H9 (cell line): Measurements from ENCODE around the gene PPP1R27. TPM values are rescaled to one million over a fixed set of nuclear protein-coding genes. Genes with fewer than 3 reads are reported as not detected.
A peak's percentile ranks its signal among the peaks of the same experiment; 100 is the strongest.

Experiments
- DNase-seq: peaks from one replicate; pipeline ENCODE4 v3.0.0-alpha.2; 2017
- H2AFZ ChIP-seq: one replicate; pipeline ENCODE4 v1.6.1; 2013; ENCODE audit warnings: mild to moderate bottlenecking, low read length, control low read depth, moderate library complexity
- H2AK5ac ChIP-seq: 2 replicates; pipeline ENCODE4 v1.6.1; 2013; ENCODE audit warnings: low read length, control low read depth, mixed read lengths; ENCODE audit not compliant: insufficient read length
- H2BK120ac ChIP-seq: one replicate; pipeline ENCODE4 v1.6.1; 2013; ENCODE audit warnings: low read depth, mild to moderate bottlenecking, low read length, control low read depth, inconsistent platforms; ENCODE audit not compliant: poor library complexity, severe bottlenecking
- H2BK12ac ChIP-seq: 2 replicates; pipeline ENCODE4 v1.6.1; 2013; ENCODE audit warnings: low read length, control low read depth, mixed read lengths, low read depth; ENCODE audit not compliant: insufficient read length
- H2BK15ac ChIP-seq: 2 replicates; pipeline ENCODE4 v1.6.1; 2013; ENCODE audit warnings: low read depth, low read length, control low read depth
- H2BK20ac ChIP-seq: one replicate; pipeline ENCODE4 v1.6.1; 2013; ENCODE audit warnings: low read depth, mild to moderate bottlenecking, low read length, control low read depth, inconsistent platforms; ENCODE audit not compliant: poor library complexity, severe bottlenecking
- H2BK5ac ChIP-seq: 2 replicates; pipeline ENCODE4 v1.6.1; 2013; ENCODE audit warnings: low read length, control low read depth, mixed read lengths; ENCODE audit not compliant: insufficient read length
- H3K14ac ChIP-seq: 2 replicates; pipeline ENCODE4 v1.6.1; 2013; ENCODE audit warnings: low read length, control low read depth; ENCODE audit not compliant: insufficient read depth
- H3K18ac ChIP-seq: 2 replicates; pipeline ENCODE4 v1.6.1; 2013; ENCODE audit warnings: low read depth, mild to moderate bottlenecking, mixed read lengths, low read length, control low read depth; ENCODE audit not compliant: insufficient read length
- H3K23ac ChIP-seq: 2 replicates; pipeline ENCODE4 v1.6.1; 2013; ENCODE audit warnings: low read length, control low read depth, mixed read lengths, low read depth; ENCODE audit not compliant: insufficient read length
- H3K23me2 ChIP-seq: 2 replicates; pipeline ENCODE4 v1.6.1; 2013; ENCODE audit warnings: low read depth, mild to moderate bottlenecking, mixed read lengths, low read length, control low read depth; ENCODE audit not compliant: insufficient read length, poor library complexity, severe bottlenecking
- H3K27ac ChIP-seq: 2 replicates; pipeline ENCODE4 v1.5.1; 2013; ENCODE audit warnings: low read length, control low read depth, mixed read lengths, low read depth; ENCODE audit not compliant: insufficient read length
- H3K27me3 ChIP-seq: 2 replicates; pipeline ENCODE4 v1.6.1; 2013; ENCODE audit warnings: low read length, control low read depth, inconsistent platforms; ENCODE audit not compliant: insufficient read depth
- H3K4ac ChIP-seq: 2 replicates; pipeline ENCODE4 v1.6.1; 2013; ENCODE audit warnings: low read depth, mild to moderate bottlenecking, control low read depth, inconsistent platforms, low read length, moderate library complexity
- H3K4me1 ChIP-seq: 2 replicates; pipeline ENCODE4 v1.6.1; 2013; ENCODE audit warnings: low read length, control low read depth, inconsistent platforms; ENCODE audit not compliant: insufficient read depth
- H3K4me2 ChIP-seq: 2 replicates; pipeline ENCODE4 v1.6.1; 2013; ENCODE audit warnings: low read length, control low read depth, mixed read lengths; ENCODE audit not compliant: insufficient read length, insufficient read depth
- H3K56ac ChIP-seq: 2 replicates; pipeline ENCODE4 v1.6.1; 2013; ENCODE audit warnings: low read depth, mild to moderate bottlenecking, mixed read lengths, low read length, control low read depth; ENCODE audit not compliant: insufficient read length
- H3K79me1 ChIP-seq: 2 replicates; pipeline ENCODE4 v1.6.1; 2013; ENCODE audit warnings: low read depth, mild to moderate bottlenecking, moderate library complexity, low read length, control low read depth, inconsistent platforms; ENCODE audit not compliant: insufficient read depth, poor library complexity, severe bottlenecking
- H3K79me2 ChIP-seq: 2 replicates; pipeline ENCODE4 v1.6.1; 2013; ENCODE audit warnings: low read length, control low read depth, inconsistent platforms; ENCODE audit not compliant: insufficient read depth
- H3K9ac ChIP-seq: 2 replicates; pipeline ENCODE4 v1.6.1; 2013; ENCODE audit warnings: low read length, control low read depth, mixed read lengths; ENCODE audit not compliant: insufficient read length; ENCODE audit errors: extremely low read depth
- H3K9me3 ChIP-seq: one replicate; pipeline ENCODE4 v1.6.1; 2013; ENCODE audit warnings: low read depth, low read length, inconsistent platforms; ENCODE audit not compliant: control insufficient read depth
- H3T11ph ChIP-seq: one replicate; pipeline ENCODE4 v1.6.1; 2013; ENCODE audit warnings: mild to moderate bottlenecking, low read length, control low read depth, inconsistent platforms
- H4K20me1 ChIP-seq: one replicate; pipeline ENCODE4 v1.6.1; 2013; ENCODE audit not compliant: control insufficient read depth, insufficient read length, insufficient read depth
- H4K5ac ChIP-seq: 2 replicates; pipeline ENCODE4 v1.6.1; 2013; ENCODE audit warnings: low read depth, mild to moderate bottlenecking, mixed read lengths, low read length, control low read depth; ENCODE audit not compliant: insufficient read length
- H4K8ac ChIP-seq: replicated peaks from 2 replicates; pipeline ENCODE4 v1.6.1; 2013; ENCODE audit warnings: low read length, control low read depth, mixed read lengths, low read depth; ENCODE audit not compliant: insufficient read length
- H4K91ac ChIP-seq: 2 replicates; pipeline ENCODE4 v1.6.1; 2013; ENCODE audit warnings: low read depth, mild to moderate bottlenecking, moderate library complexity, mixed read lengths, low read length, control low read depth; ENCODE audit not compliant: insufficient read length
- H3K27ac Mint-ChIP-seq, 3 experiments: 2 replicates in 2 of 3; 3 replicates in 1 of 3; pipeline ENCODE4 v1.8.0; 2020 to 2021; ENCODE audit warnings: mixed read lengths in 3 of 3, mild to moderate bottlenecking in 1 of 3, moderate library complexity in 1 of 3
- H3K27me3 Mint-ChIP-seq: 2 replicates; pipeline ENCODE4 v1.8.0; 2021; ENCODE audit warnings: low read depth, mild to moderate bottlenecking, moderate library complexity, mixed read lengths
- H3K36me3 Mint-ChIP-seq, 3 experiments: 2 replicates in 2 of 3; 3 replicates in 1 of 3; pipeline ENCODE4 v1.8.0; 2020 to 2021; ENCODE audit warnings: low read depth in 3 of 3, mixed read lengths in 3 of 3; ENCODE audit not compliant: insufficient read depth in 1 of 3
- H3K4me1 Mint-ChIP-seq, 2 experiments: 2 replicates each; pipeline ENCODE4 v1.8.0; 2020; ENCODE audit warnings: mixed read lengths in 2 of 2
- H3K4me3 Mint-ChIP-seq, 2 experiments: 2 replicates in 1 of 2; 3 replicates in 1 of 2; pipeline ENCODE4 v1.8.0; 2020 to 2021; ENCODE audit warnings: mild to moderate bottlenecking in 2 of 2, mixed read lengths in 2 of 2, moderate library complexity in 1 of 2
- H3K9me3 Mint-ChIP-seq, 2 experiments: 2 replicates in 1 of 2; 3 replicates in 1 of 2; pipeline ENCODE4 v1.8.0; 2020; ENCODE audit warnings: mild to moderate bottlenecking in 2 of 2, mixed read lengths in 2 of 2, moderate library complexity in 1 of 2
- CTCF ChIP-seq: fragments of 200-600 bp; sonication (generic); conservative IDR thresholded peaks from 3 replicates; pipeline ENCODE4 v1.8.0; 2021; ENCODE audit warnings: antibody characterized with exemption, mild to moderate bottlenecking
- WGBS: extraction: QIAGEN DNeasy Blood & Tissue Kit; methylation state at CpG from one replicate; pipeline ENCODE4 v1.1.7; 2013; ENCODE audit warnings: missing lambda C conversion rate, low lambda C conversion rate, mixed read lengths; ENCODE audit not compliant: insufficient read length; ENCODE audit errors: extremely low coverage; 5-methylcytosine and 5-hydroxymethylcytosine counted together
- total RNA-seq: library from RNA; stranded (reverse); gene quantifications from 2 replicates; pipeline ENCODE4 v1.2.1, GENCODE V29; 2021

PPP1R27 gene
- total RNA-seq, 1 experiment from 2014 or later, result 0.22 TPM

DNA sequence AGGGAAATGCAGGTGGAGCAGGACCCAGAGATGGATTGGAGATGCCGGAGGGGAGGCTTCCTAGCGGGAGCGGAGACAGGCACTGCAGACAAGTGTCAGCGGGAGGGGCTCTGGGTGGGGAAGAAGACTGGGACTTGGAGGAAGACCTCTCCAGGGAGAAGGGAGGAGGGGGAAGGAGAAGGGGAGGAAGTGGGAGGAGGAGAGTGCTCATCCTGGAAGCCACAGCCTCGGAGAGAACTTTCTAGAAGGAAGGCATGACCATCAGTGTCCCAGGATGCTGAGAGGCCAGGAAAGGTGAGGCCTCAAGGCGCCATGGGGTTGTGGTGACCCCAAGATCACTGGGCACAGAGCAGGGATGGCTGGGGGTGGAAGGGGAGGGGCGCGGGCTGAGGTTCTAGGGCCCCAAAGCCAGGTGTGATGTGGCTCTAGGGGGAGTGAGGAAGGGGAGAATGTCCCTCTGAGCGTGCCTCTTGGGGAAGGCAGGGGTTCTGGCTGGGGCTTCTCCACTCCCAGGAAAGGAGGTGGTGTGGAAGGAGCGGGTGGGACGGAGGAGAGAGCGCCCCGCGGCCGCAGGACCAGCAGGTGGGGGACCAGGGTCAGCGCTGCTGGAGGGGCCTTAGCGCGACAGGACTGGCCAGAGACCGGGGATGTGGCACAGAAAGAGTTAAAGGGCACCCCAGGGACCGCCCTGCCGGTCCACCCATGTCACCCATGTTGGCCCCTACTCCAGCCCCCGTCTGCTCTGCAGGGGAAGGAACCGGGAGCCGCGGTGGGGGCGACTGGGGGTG is 31.8 kb downstream of the PPP1R27 start:
- Histone ChIP-seq H2BK15ac (no peak overlapping the region), H3K23me2 (peaks cover 6% of the 10 kb centered on the region), H4K8ac (no peak overlapping the region), H4K91ac (no peak overlapping the region), H3K9ac (no peak overlapping the region), H3K56ac (no peak overlapping the region), H3K27me3 (peaks cover 32% of the 10 kb centered on the region), H3T11ph (no peak overlapping the region), H3K9me3 (no peaks in the 10 kb centered on the region), H3K14ac (no peak overlapping the region; the same call in 1 of the 2 replicates), H2BK5ac (no peak overlapping the region), H3K79me1 (no peaks in the 10 kb centered on the region), H3K4ac (no peak overlapping the region), H3K4me1 (no peaks in the 10 kb centered on the region), H3K27ac (no peak overlapping the region), H3K79me2 (no peaks in the 10 kb centered on the region), H2BK12ac (no peak overlapping the region), H3K18ac (no peak overlapping the region), H3K4me2 (peak overlapping the region; percentile 17), H2BK120ac (no peak overlapping the region), H2AFZ (no peak overlapping the region), H4K5ac (no peak overlapping the region), H2BK20ac (no peak overlapping the region), H4K20me1 (no peaks in the 10 kb centered on the region), H3K23ac (no peak overlapping the region), H2AK5ac (no peak overlapping the region)
- Mint-ChIP-seq H3K27ac (no peak overlapping the region), H3K4me3 (peak overlapping the region; percentile 46 to 65), H3K27me3 (peaks cover 83% of the 10 kb centered on the region), H3K4me1 (peaks cover 0 to 6% of the 10 kb centered on the region in 2 experiments; a peak in 1 of 4 replicates), H3K36me3 (peaks cover 0 to 3% (median 0%) of the 10 kb centered on the region in 3 experiments; a peak in 2 of 7 replicates), H3K9me3 (peaks cover 10 to 17% of the 10 kb centered on the region in 2 experiments)
- no peak for TF ChIP-seq CTCF
- DNase-seq, result no peak
- no CpG with 5 or more reads among the region's 26 CpGs for WGBS
